ENCODE measurements around the gene NHLRC3. TPM values are rescaled to one million over a fixed set of nuclear protein-coding genes. Genes with fewer than 3 reads are reported as not detected.

The NHLRC3 gene
- total and polyA plus RNA-seq, 2 of the 8 experiments (the other 6 are each of a cell fraction or from before 2014, with no cell fraction given), result 13.1 to 16.9 TPM

DNA sequence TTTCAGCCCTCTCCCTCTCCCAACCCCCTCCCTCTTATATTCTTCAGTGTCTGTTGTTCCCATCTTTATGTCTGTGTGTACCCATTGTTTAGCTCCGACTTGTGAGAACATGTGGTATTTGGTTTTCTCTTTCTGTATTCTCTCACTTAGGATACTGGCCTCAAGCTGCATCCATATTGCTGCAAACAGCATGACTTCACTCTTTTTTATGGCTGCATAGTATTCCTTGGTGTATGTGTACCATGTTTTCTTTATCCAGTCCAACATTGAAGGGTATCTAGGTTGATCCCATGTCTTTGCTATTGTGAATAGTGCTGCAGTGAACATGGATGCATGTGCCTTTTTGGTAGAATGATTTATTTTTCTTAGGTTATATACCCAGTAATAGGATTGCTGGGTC lies 17.8 kb downstream of the NHLRC3 start:
- DNase-seq (ENCODE audit: low read depth in 1 of 2, low spot score in 2 of 2) (no peak), FAIRE-seq (no peak)
- Histone ChIP-seq H2BK120ac (replicated peaks; ENCODE audit: low read depth, low read length) (no peak overlapping the region), H3K18ac (ENCODE audit: extremely low read depth, low read length) (no peak overlapping the region), H4K91ac (replicated peaks; ENCODE audit: insufficient read length, low read length) (no peak overlapping the region), H4K8ac (ENCODE audit: extremely low read depth, insufficient read depth, low read length) (no peak overlapping the region), H3K4me2 (ENCODE audit: insufficient read depth in 1 of 2, low read depth in 2 of 2, low read length in 2 of 2) (no peak overlapping the region), H4K20me1 (replicated peaks in 1 of 2; ENCODE audit: control insufficient read depth in 1 of 2, insufficient read depth in 2 of 2, low read length in 2 of 2) (no peaks in the 10 kb centered on the region), H3K79me2 (ENCODE audit: control insufficient read depth in 1 of 2, insufficient read depth in 2 of 2, low read length in 2 of 2) (no peaks in the 10 kb centered on the region), H3K23me2 (ENCODE audit: low read depth, low read length) (no peaks in the 10 kb centered on the region), H3K14ac (ENCODE audit: insufficient read length) (no peak overlapping the region), H2BK12ac (ENCODE audit: low read depth, low read length) (no peak overlapping the region), H3K27ac (ENCODE audit: low read depth, low read length) (no peak overlapping the region), H2BK5ac (ENCODE audit: low read depth, low read length) (no peak overlapping the region), H3K4ac (replicated peaks; ENCODE audit: insufficient read length, low read depth, low read length) (no peak overlapping the region), H3K23ac (ENCODE audit: insufficient read length) (no peak overlapping the region), H2BK15ac (ENCODE audit: low read length) (no peak overlapping the region), H3K9ac (replicated peaks in 1 of 4; ENCODE audit: extremely low read depth in 1 of 4, low read depth in 3 of 4, low read length in 3 of 4) (no peak overlapping the region), H3K27me3 (replicated peaks in 1 of 4; ENCODE audit: control insufficient read depth in 3 of 4, extremely low read depth in 1 of 4, insufficient read depth in 3 of 4, low read length in 3 of 4) (peaks cover 0 to 1% (median 0%) of the 10 kb centered on the region in 4 experiments; a peak in 1 of 7 replicates), H3K4me1 (replicated peaks in 1 of 4; ENCODE audit: control insufficient read depth in 3 of 4, insufficient read depth in 4 of 4, low read length in 3 of 4) (no peaks in the 10 kb centered on the region), H3K9me3 (ENCODE audit: insufficient read depth in 2 of 2, low read depth in 1 of 2, low read length in 1 of 2) (no peaks in the 10 kb centered on the region; a peak in 1 of 4 replicates), H3K56ac (replicated peaks; ENCODE audit: insufficient read length, low read depth, low read length) (no peak overlapping the region), H3K36me3 (ENCODE audit: control insufficient read depth in 2 of 4, insufficient read depth in 4 of 4, low read length in 3 of 4) (0 out of 8 replicates have a peak, but pooled peaks cover 0 to 3% (median 0%) of the 10 kb centered on the region in 4 experiments), H3K4me3 (ENCODE audit: extremely low read depth in 1 of 4, insufficient read depth in 2 of 4, low read depth in 3 of 4, low read length in 4 of 4) (no peak overlapping the region), H2BK20ac (ENCODE audit: low read length) (no peak overlapping the region), H2AFZ (ENCODE audit: low read length) (no peak overlapping the region), H2AK5ac (ENCODE audit: low read depth, low read length) (no peak overlapping the region), H3K79me1 (ENCODE audit: low read depth, low read length) (no peaks in the 10 kb centered on the region), H4K5ac (ENCODE audit: insufficient read length, low read depth, low read length) (no peak overlapping the region)
- TF ChIP-seq SP4 (IDR thresholded peaks at IDR 0.05; ENCODE audit: low read length) (no peak), EP300 (IDR thresholded peaks at IDR 0.05; ENCODE audit: borderline replicate concordance in 1 of 2, low read depth in 2 of 2, low read length in 2 of 2) (no peak), SRF (IDR thresholded peaks at IDR 0.05; ENCODE audit: low read depth, low read length) (no peak), BCL11A (IDR thresholded peaks at IDR 0.05; ENCODE audit: low read depth in 2 of 2, low read length in 2 of 2) (no peak), MAFK (IDR thresholded peaks at IDR 0.05; ENCODE audit: low read depth, low read length) (no peak), BRCA1 (IDR thresholded peaks at IDR 0.05; ENCODE audit: low read depth, low read length) (no peak), KDM1A (IDR thresholded peaks at IDR 0.05; ENCODE audit: borderline replicate concordance, low read length) (0 out of 2 replicates have a peak, but pooled peaks have one; percentile 12)
- TF ChIP-seq, protein P1, sequence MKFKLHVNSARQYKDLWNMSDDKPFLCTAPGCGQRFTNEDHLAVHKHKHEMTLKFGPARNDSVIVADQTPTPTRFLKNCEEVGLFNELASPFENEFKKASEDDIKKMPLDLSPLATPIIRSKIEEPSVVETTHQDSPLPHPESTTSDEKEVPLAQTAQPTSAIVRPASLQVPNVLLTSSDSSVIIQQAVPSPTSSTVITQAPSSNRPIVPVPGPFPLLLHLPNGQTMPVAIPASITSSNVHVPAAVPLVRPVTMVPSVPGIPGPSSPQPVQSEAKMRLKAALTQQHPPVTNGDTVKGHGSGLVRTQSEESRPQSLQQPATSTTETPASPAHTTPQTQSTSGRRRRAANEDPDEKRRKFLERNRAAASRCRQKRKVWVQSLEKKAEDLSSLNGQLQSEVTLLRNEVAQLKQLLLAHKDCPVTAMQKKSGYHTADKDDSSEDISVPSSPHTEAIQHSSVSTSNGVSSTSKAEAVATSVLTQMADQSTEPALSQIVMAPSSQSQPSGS (IDR thresholded peaks at IDR 0.05; ENCODE audit: low read length), result no peak
- 86% methylated on average over 1 of the region's 1 CpG; no CpG with 5 or more reads in 1 of the 2 experiments for WGBS, 2 experiments (ENCODE audit: extremely low coverage in 1 of 2, insufficient coverage in 1 of 2, insufficient read length in 1 of 2, insufficient replicate concordance in 2 of 2, low coverage in 1 of 2, low lambda C conversion rate in 2 of 2, missing lambda C conversion rate in 1 of 2)
- CTCF ChIA-PET (ENCODE audit: partially characterized antibody), result interaction anchor here (0.6 to 1.9 kb wide), 4 partner anchors 8 to 560 kb away, joined by 3 to 4 read pairs (median 4); no protein-coding TSS in a partner anchor
- POLR2A ChIA-PET (ENCODE audit: partially characterized antibody), result interaction anchor here (1.2 kb wide), 1 partner anchor 10 kb away, joined by 3 read pairs; no protein-coding TSS in a partner anchor
